Thyroid gland (tissue), 4 donors: ENCODE measurements around the gene ACACA.

Source experiments
- POLR2A ChIP-seq, 2 donors: fragments of 450-650 bp; IDR thresholded peaks; one replicate each; pipeline ENCODE4 v1.6.1; 2017; ENCODE audit warnings: antibody characterized with exemption in 2 of 2, mild to moderate bottlenecking in 2 of 2, moderate library complexity in 1 of 2
- TF ChIP-seq, protein P1 (sequence below), 6 experiments: fragments of 200-600 bp in 3 of 6; fragments of 450-650 bp in 3 of 6; sonication (generic) in 3 of 6; IDR thresholded peaks; one replicate each; pipeline ENCODE4 v1.5.1; 2016 to 2019; ENCODE audit warnings: antibody characterized with exemption in 6 of 6, mild to moderate bottlenecking in 2 of 6, inconsistent platforms in 1 of 6, moderate library complexity in 1 of 6

DNA sequence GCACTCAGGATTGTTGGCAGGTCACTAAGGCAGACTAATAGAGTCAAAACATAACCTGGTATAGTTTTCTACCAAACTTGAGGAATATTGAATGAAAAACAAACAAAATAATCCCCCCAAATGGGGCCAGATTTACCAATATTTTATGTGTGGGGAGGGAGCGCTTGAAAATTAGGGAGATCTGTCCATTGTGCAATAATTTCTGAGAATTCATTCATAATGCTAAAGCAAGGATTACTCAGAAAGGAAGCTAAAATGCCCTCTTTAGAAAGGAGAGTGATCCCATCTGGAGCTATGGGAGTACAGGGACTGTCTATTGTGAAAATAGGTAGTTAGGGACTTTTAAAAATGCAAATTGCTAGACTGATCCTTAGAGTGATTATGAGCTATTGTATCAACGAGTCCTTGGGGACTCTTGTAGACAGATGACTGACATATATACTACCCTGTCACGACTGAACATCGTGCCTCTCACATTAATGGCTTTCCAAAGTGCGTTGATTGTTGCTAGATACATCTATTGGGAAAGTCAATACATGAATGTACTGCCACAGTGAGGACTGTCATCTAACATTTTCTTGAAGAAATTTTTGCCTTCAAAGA lies 264.2 kb downstream of the ACACA start:
- no peak for TF ChIP-seq POLR2A (IDR thresholded peaks at IDR 0.05)
- TF ChIP-seq, protein P1, sequence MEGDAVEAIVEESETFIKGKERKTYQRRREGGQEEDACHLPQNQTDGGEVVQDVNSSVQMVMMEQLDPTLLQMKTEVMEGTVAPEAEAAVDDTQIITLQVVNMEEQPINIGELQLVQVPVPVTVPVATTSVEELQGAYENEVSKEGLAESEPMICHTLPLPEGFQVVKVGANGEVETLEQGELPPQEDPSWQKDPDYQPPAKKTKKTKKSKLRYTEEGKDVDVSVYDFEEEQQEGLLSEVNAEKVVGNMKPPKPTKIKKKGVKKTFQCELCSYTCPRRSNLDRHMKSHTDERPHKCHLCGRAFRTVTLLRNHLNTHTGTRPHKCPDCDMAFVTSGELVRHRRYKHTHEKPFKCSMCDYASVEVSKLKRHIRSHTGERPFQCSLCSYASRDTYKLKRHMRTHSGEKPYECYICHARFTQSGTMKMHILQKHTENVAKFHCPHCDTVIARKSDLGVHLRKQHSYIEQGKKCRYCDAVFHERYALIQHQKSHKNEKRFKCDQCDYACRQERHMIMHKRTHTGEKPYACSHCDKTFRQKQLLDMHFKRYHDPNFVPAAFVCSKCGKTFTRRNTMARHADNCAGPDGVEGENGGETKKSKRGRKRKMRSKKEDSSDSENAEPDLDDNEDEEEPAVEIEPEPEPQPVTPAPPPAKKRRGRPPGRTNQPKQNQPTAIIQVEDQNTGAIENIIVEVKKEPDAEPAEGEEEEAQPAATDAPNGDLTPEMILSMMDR (IDR thresholded peaks at IDR 0.05): no peak
